HG03521 (cell line): ENCODE measurements around the gene PSMC6.

ENCODE experiments used
- ATAC-seq: cut with Tn5 transposase; IDR thresholded peaks from one replicate; pipeline ENCODE4 v1.9.1; 2021; ENCODE audit warnings: mild to moderate bottlenecking, moderate library complexity; ENCODE audit not compliant: unreplicated experiment

PSMC6 gene

DNA sequence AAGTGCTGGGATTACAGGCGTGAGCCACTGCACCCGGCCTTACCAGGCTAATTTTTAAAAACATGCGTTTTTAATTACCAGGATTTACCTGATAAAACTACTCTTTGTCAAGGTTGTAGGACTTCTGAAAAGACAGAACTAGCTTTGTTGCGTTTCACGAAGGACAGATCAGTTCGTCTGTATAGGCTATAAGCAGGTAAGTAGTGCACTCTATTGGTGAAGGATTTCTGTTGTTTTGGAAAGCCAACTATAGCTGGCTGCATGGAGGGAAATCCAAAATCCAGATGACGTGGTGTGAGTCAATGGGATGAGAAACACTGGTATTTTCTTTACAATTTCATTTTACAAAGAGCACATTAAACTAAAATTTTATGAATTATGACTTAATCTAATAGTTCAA lies 69.8 kb downstream of the PSMC6 start:
- no peak for ATAC-seq
